Stimulated activated naive CD8-positive, alpha-beta T cell treated with anti-CD3 and anti-CD28 coated beads, Interleukin-15, amount 100 ng/mL, for 72 hours (primary cell): ENCODE measurements around the gene NSMCE4A.
A peak's percentile ranks its signal among the peaks of the same experiment; 100 is the strongest.
"Not testable (repeated sequence)": the region's sequence is repeated elsewhere in the genome, so short reads cannot be mapped to it uniquely, and the experiment has no call there.

Experiments used
- ATAC-seq: fragments of 150-1000 bp; cut with Tn5 transposase; 2 replicates; pipeline ENCODE4 v1.10.0; 2021; ENCODE audit warnings: mild to moderate bottlenecking, moderate library complexity
- DNase-seq, 2 donors: peaks; one replicate each; pipeline ENCODE4 v3.0.0; 2021 to 2022
- H3K27ac Mint-ChIP-seq, 2 donors: one replicate each; pipeline ENCODE4 v1.8.0; 2022; ENCODE audit warnings: mild to moderate bottlenecking in 2 of 2, mixed read lengths in 2 of 2, moderate library complexity in 2 of 2
- H3K27me3 Mint-ChIP-seq: one replicate; pipeline ENCODE4 v1.8.0; 2022; ENCODE audit warnings: mixed read lengths
- H3K4me1 Mint-ChIP-seq: one replicate; pipeline ENCODE4 v1.8.0; 2022; ENCODE audit warnings: mild to moderate bottlenecking, mixed read lengths
- H3K4me3 Mint-ChIP-seq, 2 donors: one replicate each; pipeline ENCODE4 v1.8.0; 2022; ENCODE audit warnings: mild to moderate bottlenecking in 2 of 2, mixed read lengths in 2 of 2, moderate library complexity in 1 of 2
- H3K9me3 Mint-ChIP-seq, 2 donors: one replicate each; pipeline ENCODE4 v1.8.0; 2022; ENCODE audit warnings: mixed read lengths in 2 of 2

NSMCE4A gene

GRCh38 chr10:121999301-121999700, 24.3 kb upstream of the NSMCE4A start:
- H3K27me3 Mint-ChIP-seq: peaks cover 35% of the 10 kb centered on the region
- no peak for DNase-seq
- H3K4me3 Mint-ChIP-seq: no peak overlapping the region
- no peak overlapping the region for H3K27ac Mint-ChIP-seq
- H3K4me1 Mint-ChIP-seq: no peaks in the 10 kb centered on the region
- H3K9me3 Mint-ChIP-seq: peaks cover 16 to 39% of the 10 kb centered on the region in 2 donors
- ATAC-seq: no peak

GRCh38 chr10:121998462-121998861, 23.4 kb upstream of the NSMCE4A start:
- Mint-ChIP-seq H3K27me3 (peaks cover 42% of the 10 kb centered on the region), H3K9me3 (peaks cover 16 to 39% of the 10 kb centered on the region in 2 donors), H3K4me1 (no peaks in the 10 kb centered on the region), H3K4me3 (no peak overlapping the region), H3K27ac (no peak overlapping the region)
- ATAC-seq (no peak), DNase-seq (no peak)

GRCh38 chr10:121994429-121994941, 19.5 kb upstream of the NSMCE4A start:
- Mint-ChIP-seq H3K4me3 (no peak overlapping the region), H3K27me3 (peaks cover 59% of the 10 kb centered on the region), H3K27ac (peak overlapping the region in 1 of 2 donors; percentile 63), H3K4me1 (no peaks in the 10 kb centered on the region), H3K9me3 (peaks cover 1% of the 10 kb centered on the region in 2 donors)
- no peak for ATAC-seq
- no peak for DNase-seq

DNA sequence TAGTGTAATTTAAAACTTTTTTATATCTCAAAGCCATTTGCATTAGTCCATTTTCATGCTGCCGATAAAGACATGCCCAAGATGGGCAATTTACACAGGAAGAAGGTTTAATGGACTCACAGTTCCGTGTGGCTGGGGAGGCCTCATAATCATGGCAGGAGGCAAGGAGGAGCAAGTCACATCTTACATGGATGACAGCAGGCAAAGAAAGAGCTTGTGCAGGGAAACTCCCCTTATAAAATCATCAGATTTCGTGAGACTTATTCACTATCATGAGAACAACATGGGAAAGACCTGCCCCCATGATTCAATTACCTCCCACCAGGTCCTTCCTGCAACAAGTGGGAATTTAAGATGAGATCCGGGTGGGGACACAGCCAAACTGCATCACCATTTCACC, 16.7 kb upstream of the NSMCE4A start:
- DNase-seq: not testable (repeated sequence)

GRCh38 chr10:121990015-121990677, 15.1 kb upstream of the NSMCE4A start:
- Mint-ChIP-seq H3K27me3 (peaks cover 40% of the 10 kb centered on the region), H3K4me3 (no peak overlapping the region), H3K4me1 (peaks cover 13% of the 10 kb centered on the region)

More for the DNA sequence above, 16.7 kb upstream of the NSMCE4A start:
- H3K4me1 Mint-ChIP-seq: peaks cover 13% of the 10 kb centered on the region
- peaks cover 52% of the 10 kb centered on the region for H3K27me3 Mint-ChIP-seq
- not testable (repeated sequence) for H3K4me3 Mint-ChIP-seq, H3K27ac Mint-ChIP-seq, H3K9me3 Mint-ChIP-seq, ATAC-seq

GRCh38 chr10:121988361-121989324, 13.6 kb upstream of the NSMCE4A start, which contains the start of gene TACC2:
Gene TACC2, plus strand, starts transcription at chr10:121989163. Its CDS starts 32,819 bp downstream, at chr10:122021982.
- H3K27ac Mint-ChIP-seq: no peak within 1 kb of the TSS
- H3K4me3 Mint-ChIP-seq: no peak within 1 kb of the TSS
- ATAC-seq: no peak
- H3K27me3 Mint-ChIP-seq: peaks cover 33% of the 10 kb centered on the region
- H3K9me3 Mint-ChIP-seq: peaks cover 15 to 21% of the 10 kb centered on the region in 2 donors
- no peak for DNase-seq
- peaks cover 13% of the 10 kb centered on the region for H3K4me1 Mint-ChIP-seq

More at GRCh38 chr10:121990015-121990677, 15.1 kb upstream of the NSMCE4A start:
- ATAC-seq: no peak
- H3K9me3 Mint-ChIP-seq: peaks cover under 1 to 7% of the 10 kb centered on the region in 2 donors
- no peak for DNase-seq
- no peak overlapping the region for H3K27ac Mint-ChIP-seq

- H3K27me3 Mint-ChIP-seq: peaks cover 15% of the 10 kb centered on the region
These were observed 9.4 kb upstream of the NSMCE4A start for GRCh38 chr10:121984463-121984862.

GRCh38 chr10:121983852-121984251, 8.8 kb upstream of the NSMCE4A start:
- no peak overlapping the region for H3K27ac Mint-ChIP-seq
- DNase-seq (no peak), ATAC-seq (no peak)
- H3K9me3 Mint-ChIP-seq: peaks cover 15 to 35% of the 10 kb centered on the region in 2 donors
- no peak overlapping the region for H3K4me3 Mint-ChIP-seq
- H3K27me3 Mint-ChIP-seq: peaks cover 15% of the 10 kb centered on the region
- peaks cover 12% of the 10 kb centered on the region for H3K4me1 Mint-ChIP-seq

More at GRCh38 chr10:121984463-121984862, 9.4 kb upstream of the NSMCE4A start:
- Mint-ChIP-seq H3K9me3 (peaks cover 15 to 35% of the 10 kb centered on the region in 2 donors), H3K4me3 (no peak overlapping the region), H3K4me1 (peaks cover 13% of the 10 kb centered on the region), H3K27ac (no peak overlapping the region)
- ATAC-seq (no peak), DNase-seq (no peak)

DNA sequence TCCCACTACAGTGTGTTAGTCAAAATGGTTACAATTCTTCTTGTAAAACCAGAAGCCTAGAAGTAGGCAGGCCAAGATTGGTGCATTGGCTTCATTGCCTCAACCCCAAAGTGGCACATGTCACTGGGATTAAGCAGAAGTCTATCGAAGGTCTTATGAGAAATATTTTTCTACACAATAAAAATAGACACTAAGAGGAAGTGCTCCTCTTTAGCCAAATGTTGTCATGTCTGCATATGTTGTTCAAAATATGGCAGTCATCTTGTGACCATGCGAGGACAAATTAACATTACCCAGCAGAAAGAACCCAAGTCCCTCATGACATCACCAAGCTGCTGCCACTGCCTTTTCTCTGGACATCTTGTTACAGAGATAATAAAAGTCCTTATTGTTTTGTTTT, 6.3 kb upstream of the NSMCE4A start:
- peaks cover 8% of the 10 kb centered on the region for H3K27me3 Mint-ChIP-seq
- no peak for DNase-seq
- H3K4me1 Mint-ChIP-seq: no peaks in the 10 kb centered on the region
- H3K27ac Mint-ChIP-seq: no peak overlapping the region
- no peak for ATAC-seq
- no peak overlapping the region for H3K4me3 Mint-ChIP-seq
- H3K9me3 Mint-ChIP-seq: peaks cover 27 to 41% of the 10 kb centered on the region in 2 donors

DNA sequence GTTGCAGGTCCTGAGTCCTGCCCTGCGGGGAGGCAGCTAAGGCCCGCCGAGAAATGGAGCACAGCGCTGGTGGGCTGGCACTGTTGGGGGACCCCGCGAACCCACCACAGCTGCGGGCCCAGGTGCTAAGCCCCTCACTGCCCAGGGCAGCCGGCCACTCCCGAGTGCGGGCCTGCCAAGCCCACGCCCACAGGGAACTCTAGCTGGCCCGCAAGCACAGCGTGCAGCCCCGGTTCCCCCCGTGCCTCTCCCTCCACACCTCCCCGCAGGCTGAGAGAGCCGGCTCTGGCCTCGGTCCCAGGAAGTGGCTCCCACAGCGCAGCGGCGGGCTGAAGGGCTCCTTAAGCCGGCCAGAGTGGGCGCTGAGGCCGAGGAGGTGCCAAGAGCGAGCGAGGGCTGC, 3.5 kb upstream of the NSMCE4A start:
- ATAC-seq: no peak
- H3K27ac Mint-ChIP-seq: no peak overlapping the region
- no peak for DNase-seq
- H3K4me1 Mint-ChIP-seq: peaks cover 9% of the 10 kb centered on the region
- no peaks in the 10 kb centered on the region for H3K27me3 Mint-ChIP-seq
- peaks cover 17 to 33% of the 10 kb centered on the region in 2 donors for H3K9me3 Mint-ChIP-seq
- no peak overlapping the region for H3K4me3 Mint-ChIP-seq

DNA sequence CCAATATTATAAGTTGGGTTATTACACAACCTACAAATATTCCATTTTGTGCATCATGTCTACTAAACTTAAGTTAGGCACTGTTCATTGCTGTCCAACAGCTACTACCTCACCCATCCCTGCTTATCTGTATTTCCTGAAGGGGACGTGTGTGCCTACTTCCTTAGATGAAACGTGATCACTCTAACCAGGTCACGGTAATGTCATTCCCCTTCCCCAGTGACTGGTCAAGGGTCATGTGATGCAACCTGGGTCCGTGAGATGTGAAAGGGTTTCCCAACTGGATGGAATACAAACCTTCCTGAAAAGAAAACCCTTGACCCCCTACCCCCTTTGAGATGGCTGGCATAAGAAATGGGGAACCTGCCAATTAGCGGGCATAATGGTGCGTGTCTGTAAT, 1.6 kb upstream of the NSMCE4A start:
- H3K27me3 Mint-ChIP-seq: no peaks in the 10 kb centered on the region
- peaks cover 22% of the 10 kb centered on the region for H3K4me1 Mint-ChIP-seq
- peaks cover 17 to 27% of the 10 kb centered on the region in 2 donors for H3K9me3 Mint-ChIP-seq
- ATAC-seq (no peak), DNase-seq (no peak)
- no peak overlapping the region for H3K4me3 Mint-ChIP-seq
- H3K27ac Mint-ChIP-seq: no peak overlapping the region

- no peak for DNase-seq
- no peak for ATAC-seq
- H3K4me3 Mint-ChIP-seq: peak overlapping the region; percentile 64 to 90
- peaks cover 22% of the 10 kb centered on the region for H3K4me1 Mint-ChIP-seq
- peak overlapping the region in 1 of 2 donors; percentile 52 for H3K27ac Mint-ChIP-seq
- H3K9me3 Mint-ChIP-seq: peaks cover 17 to 20% of the 10 kb centered on the region in 2 donors
- H3K27me3 Mint-ChIP-seq: no peaks in the 10 kb centered on the region
These were observed 474 bp upstream of the NSMCE4A start for GRCh38 chr10:121975295-121976086.

DNA sequence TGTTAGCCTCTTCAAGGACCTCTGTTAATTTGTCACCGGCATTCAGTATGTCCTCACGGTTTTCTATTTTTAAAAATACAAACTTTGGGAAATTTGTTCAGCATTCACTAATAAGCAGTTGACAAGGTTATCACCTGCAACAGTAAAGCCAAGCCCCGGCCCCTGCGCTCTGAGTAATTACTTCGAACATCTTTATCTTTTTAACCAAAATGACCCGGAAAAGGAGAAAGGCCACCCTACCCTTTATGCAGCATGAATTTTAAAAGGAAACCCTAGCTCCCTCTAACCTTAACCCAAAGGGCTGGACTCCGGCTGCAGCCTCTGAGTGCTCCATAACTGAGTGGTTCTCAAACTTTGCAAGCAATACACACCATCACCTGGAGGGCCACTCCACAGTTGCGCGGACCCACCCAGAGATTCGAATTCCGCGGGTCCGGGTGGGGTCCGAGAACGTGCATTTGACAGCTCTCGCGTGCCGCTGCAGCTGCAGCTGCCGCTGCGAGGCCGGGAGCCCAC, 940 bp downstream of the NSMCE4A start:
- Mint-ChIP-seq H3K27ac (peak overlapping the region; percentile 52 to 54), H3K4me1 (peaks cover 22% of the 10 kb centered on the region), H3K27me3 (no peaks in the 10 kb centered on the region), H3K4me3 (peak overlapping the region; percentile 86 to 90), H3K9me3 (peaks cover 17 to 20% of the 10 kb centered on the region in 2 donors)
- ATAC-seq: peak; percentile 42
- no peak for DNase-seq

GRCh38 chr10:121969086-121969485, 5.9 kb downstream of the NSMCE4A start:
- not testable (repeated sequence) for ATAC-seq, H3K27me3 Mint-ChIP-seq, H3K27ac Mint-ChIP-seq, H3K9me3 Mint-ChIP-seq, DNase-seq, H3K4me3 Mint-ChIP-seq
- peaks cover 19% of the 10 kb centered on the region for H3K4me1 Mint-ChIP-seq

DNA sequence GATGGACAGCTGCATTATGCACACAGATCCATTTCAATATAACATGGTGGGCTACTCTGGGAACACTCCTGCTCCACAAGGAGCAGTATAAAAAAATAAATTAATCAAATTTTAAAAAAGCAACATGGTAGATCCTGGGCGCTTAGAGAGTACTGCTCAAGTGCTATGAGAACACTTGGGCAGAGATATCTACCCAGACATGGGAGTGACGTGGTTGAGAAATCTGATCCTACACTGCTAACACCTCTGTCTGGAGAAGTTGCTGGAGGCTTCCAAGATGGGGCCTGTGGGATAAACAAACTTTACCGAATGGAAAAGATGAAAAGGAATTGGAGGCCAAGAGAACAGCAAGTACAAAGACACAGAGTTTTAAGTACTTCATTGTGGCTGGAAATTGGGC, 9.0 kb downstream of the NSMCE4A start:
- no peaks in the 10 kb centered on the region for H3K27me3 Mint-ChIP-seq

More for the DNA sequence above, 9.0 kb downstream of the NSMCE4A start:
- no peak overlapping the region for H3K4me3 Mint-ChIP-seq
- no peaks in the 10 kb centered on the region for H3K4me1 Mint-ChIP-seq
- no peak for DNase-seq
- no peak for ATAC-seq
- no peaks in the 10 kb centered on the region for H3K9me3 Mint-ChIP-seq
- no peak overlapping the region for H3K27ac Mint-ChIP-seq
